Endothelial cell of umbilical vein (primary cell): ENCODE results near the gene CDC20. TPM values are rescaled to one million over a fixed set of nuclear protein-coding genes. Genes with fewer than 3 reads are reported as not detected.

Source experiments
- BruUV-seq: library from RNA; stranded (reverse); fragments of 400-500 nt; replicated peaks from 2 replicates; lab custom pipeline; 2021; lab: Mats Ljungman, UMichigan
- CTCF ChIA-PET: fragments of 300-600, 350-600 bp; sonication (Branson Sonifier 250); formaldehyde crosslinking; loops from one replicate; lab custom pipeline; 2021; ENCODE audit warnings: antibody characterized with exemption, inconsistent platforms; lab: Charles Lee
- POLR2A ChIA-PET: fragments of 300-600, 350-600 bp; sonication (Branson Sonifier 250); formaldehyde crosslinking; loops from one replicate; lab custom pipeline; 2021; ENCODE audit warnings: antibody characterized with exemption, inconsistent platforms; lab: Charles Lee
- DNase-seq: peaks from one replicate; pipeline ENCODE4 v3.0.0-alpha.2; 2011; ENCODE audit warnings: low read depth, low spot score
- FAIRE-seq: peaks from 2 replicates; lab custom pipeline; 2011; peaks lifted over from hg19 to GRCh38; lab: Jason Lieb, UNC
- H2AFZ ChIP-seq: 2 replicates; pipeline ENCODE4 v1.6.0; 2012; ENCODE audit warnings: low read depth, low read length, control low read depth, inconsistent platforms
- H3K27ac ChIP-seq: 2 replicates; pipeline ENCODE4 v1.5.1; 2011; ENCODE audit warnings: low read depth, mild to moderate bottlenecking, control low read depth, low read length, moderate library complexity; ENCODE audit not compliant: insufficient read depth
- H3K27me3 ChIP-seq, 2 experiments: 2 replicates each; pipeline versions ENCODE4 v1.6.0 to v1.6.1; 2011; ENCODE audit warnings: low read length in 2 of 2, mixed read lengths in 1 of 2; ENCODE audit not compliant: control insufficient read depth in 2 of 2, insufficient read depth in 2 of 2
- H3K36me3 ChIP-seq, 2 experiments: 2 replicates in 1 of 2; 3 replicates in 1 of 2; pipeline ENCODE4 v1.5.1; 2011; ENCODE audit warnings: low read length in 2 of 2, mild to moderate bottlenecking in 1 of 2, moderate library complexity in 1 of 2; ENCODE audit not compliant: control insufficient read depth in 2 of 2, insufficient read depth in 2 of 2; ENCODE audit errors: extremely low read depth in 1 of 2
- H3K4me1 ChIP-seq: 3 replicates; pipeline ENCODE4 v1.5.1; 2011; ENCODE audit warnings: mild to moderate bottlenecking, low read length; ENCODE audit not compliant: control insufficient read depth, insufficient read depth; ENCODE audit errors: extremely low read depth
- H3K4me2 ChIP-seq: 2 replicates; pipeline ENCODE4 v1.6.1; 2011; ENCODE audit warnings: low read length, control low read depth, mixed read lengths; ENCODE audit not compliant: insufficient read depth
- H3K4me3 ChIP-seq, 3 experiments: fragments of 200-600 bp in 1 of 3; sonication (generic), shearing (Covaris generic) in 1 of 3; replicated peaks in 1 of 3; 2 replicates each; pipeline ENCODE4 v1.5.1; 2011 to 2016; ENCODE audit warnings: control low read depth in 3 of 3, low read length in 3 of 3, mild to moderate bottlenecking in 2 of 3, inconsistent platforms in 1 of 3, low read depth in 1 of 3, moderate library complexity in 1 of 3; ENCODE audit not compliant: insufficient read depth in 1 of 3
- H3K79me2 ChIP-seq: 2 replicates; pipeline ENCODE4 v1.6.0; 2012; ENCODE audit warnings: low read length, inconsistent platforms; ENCODE audit not compliant: control insufficient read depth, insufficient read depth
- H3K9ac ChIP-seq: replicated peaks from 2 replicates; pipeline ENCODE3; 2011; ENCODE audit warnings: low read length, control low read depth; ENCODE audit not compliant: insufficient read depth; ENCODE audit errors: extremely low read depth
- H3K9me1 ChIP-seq: replicated peaks from 3 replicates; pipeline ENCODE4 v1.6.0; 2011; ENCODE audit warnings: mild to moderate bottlenecking, low read length; ENCODE audit not compliant: control insufficient read depth, insufficient read depth; ENCODE audit errors: extremely low read depth
- H3K9me3 ChIP-seq: replicated peaks from 2 replicates; pipeline ENCODE4 v1.5.1; 2012; ENCODE audit warnings: low read length, inconsistent platforms; ENCODE audit not compliant: control insufficient read depth, insufficient read depth
- H4K20me1 ChIP-seq: replicated peaks from 2 replicates; pipeline ENCODE3; 2011; ENCODE audit warnings: mild to moderate bottlenecking, low read length; ENCODE audit not compliant: control insufficient read depth, insufficient read depth; ENCODE audit errors: extremely low read depth
- EZH2 ChIP-seq: IDR thresholded peaks from 2 replicates; pipeline ENCODE4 v1.6.1; 2012; ENCODE audit warnings: borderline replicate concordance, low read depth, mild to moderate bottlenecking, moderate library complexity, low read length, inconsistent platforms; ENCODE audit not compliant: severe bottlenecking
- FOS ChIP-seq: IDR thresholded peaks from 2 replicates; pipeline ENCODE4 v1.6.1; 2011; ENCODE audit warnings: mild to moderate bottlenecking, low read length, moderate library complexity, borderline replicate concordance; ENCODE audit not compliant: insufficient read depth
- GATA2 ChIP-seq: IDR thresholded peaks from 2 replicates; pipeline ENCODE4 v1.7.0; 2011; ENCODE audit warnings: low read depth, mild to moderate bottlenecking, moderate library complexity, mixed read lengths, low read length; ENCODE audit not compliant: insufficient read length, insufficient read depth
- JUN ChIP-seq: IDR thresholded peaks from 2 replicates; pipeline ENCODE4 v1.6.1; 2011; ENCODE audit warnings: borderline replicate concordance, low read depth; ENCODE audit not compliant: insufficient read length, insufficient read depth
- MYC ChIP-seq: IDR thresholded peaks from one replicate; pipeline ENCODE4 v1.6.1; 2011; ENCODE audit warnings: mild to moderate bottlenecking, low read depth, low read length
- POLR2A ChIP-seq: IDR thresholded peaks from 2 replicates; pipeline ENCODE4 v1.6.1; 2012; ENCODE audit warnings: low read depth, mild to moderate bottlenecking, control low read depth, low read length
- POLR2AphosphoS5 ChIP-seq: IDR thresholded peaks from 2 replicates; pipeline ENCODE4 v1.6.1; 2012; ENCODE audit warnings: low read depth, mild to moderate bottlenecking, control low read depth, low read length, moderate library complexity; ENCODE audit not compliant: insufficient read depth
- dilution Hi-C: fragments of 300-500 bp; cut with MboI; formaldehyde crosslinking; loops from one replicate; pipeline ENCODE4 v1.15.0; 2019; ENCODE audit warnings: low sequenced_read_pairs; ENCODE audit not compliant: extremely low pct_ligation_motif_present
- intact Hi-C: fragments of 100-400 bp; cut with micrococcal nuclease; formaldehyde crosslinking; loops from one replicate; pipeline ENCODE4 v1.10.0; 2022
- polyA plus RNA-seq, 4 experiments: library from polyadenylated mRNA; depleted of rRNA in 3 of 4; stranded (reverse) in 3 of 4; unstranded in 1 of 4; fragments of >200 nt; gene quantifications; 2 replicates each; pipeline versions ENCODE4 v1.2.1 to v1.2.3, GENCODE V29; 2011 to 2012; ENCODE audit warnings: missing spikeins in 1 of 4
- total RNA-seq: library from RNA; stranded (reverse); gene quantifications from 2 replicates; pipeline ENCODE4 v1.2.3, GENCODE V29; 2021
- TF ChIP-seq, protein P1 (sequence below), 2 donors: IDR thresholded peaks; 1 replicate in 1 of 2; 2 replicates in 1 of 2; pipeline ENCODE4 v1.5.1; 2011; ENCODE audit warnings: low read length in 2 of 2, mild to moderate bottlenecking in 2 of 2, moderate library complexity in 2 of 2, control low read depth in 1 of 2, inconsistent platforms in 1 of 2, low read depth in 1 of 2; ENCODE audit not compliant: insufficient read depth in 1 of 2; ENCODE audit errors: extremely low read depth in 1 of 2
- TF ChIP-seq, protein P2 (sequence below): IDR thresholded peaks from 2 replicates; pipeline ENCODE4 v1.6.1; 2011; ENCODE audit not compliant: insufficient read depth, insufficient read length

The CDC20 gene
- total and polyA plus RNA-seq, 2 donors (not counting 3 experiments of a cell fraction or from before 2014, with no cell fraction given): 129 to 170 TPM

DNA sequence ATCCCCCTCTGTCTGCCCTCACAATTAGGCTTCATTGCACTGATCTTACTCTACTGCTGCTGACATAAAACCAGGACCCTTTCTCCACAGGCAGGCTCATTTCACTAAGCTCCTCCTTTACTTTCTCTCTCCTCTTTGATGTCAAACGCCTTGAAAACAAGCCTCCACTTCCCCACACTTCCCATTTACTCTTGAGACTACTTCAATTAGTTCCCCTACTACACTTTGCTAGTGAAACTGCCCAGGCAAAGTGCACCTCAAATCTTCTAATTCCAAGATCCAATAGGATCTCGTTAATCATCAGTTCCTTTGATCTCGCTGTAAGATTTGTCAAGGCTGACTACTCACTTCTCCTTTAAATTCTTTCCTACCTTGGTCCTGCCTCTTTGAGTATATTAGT is 5.9 kb upstream of the CDC20 start:
- no peak overlapping the region for H3K9ac ChIP-seq
- H3K9me3 ChIP-seq: no peaks in the 10 kb centered on the region
- no peak overlapping the region for H3K4me2 ChIP-seq
- no peak overlapping the region for H3K4me3 ChIP-seq
- TF ChIP-seq JUN (no peak), POLR2AphosphoS5 (no peak), GATA2 (no peak), POLR2A (no peak), MYC (no peak), EZH2 (no peak), FOS (no peak)
- TF ChIP-seq, protein P1, sequence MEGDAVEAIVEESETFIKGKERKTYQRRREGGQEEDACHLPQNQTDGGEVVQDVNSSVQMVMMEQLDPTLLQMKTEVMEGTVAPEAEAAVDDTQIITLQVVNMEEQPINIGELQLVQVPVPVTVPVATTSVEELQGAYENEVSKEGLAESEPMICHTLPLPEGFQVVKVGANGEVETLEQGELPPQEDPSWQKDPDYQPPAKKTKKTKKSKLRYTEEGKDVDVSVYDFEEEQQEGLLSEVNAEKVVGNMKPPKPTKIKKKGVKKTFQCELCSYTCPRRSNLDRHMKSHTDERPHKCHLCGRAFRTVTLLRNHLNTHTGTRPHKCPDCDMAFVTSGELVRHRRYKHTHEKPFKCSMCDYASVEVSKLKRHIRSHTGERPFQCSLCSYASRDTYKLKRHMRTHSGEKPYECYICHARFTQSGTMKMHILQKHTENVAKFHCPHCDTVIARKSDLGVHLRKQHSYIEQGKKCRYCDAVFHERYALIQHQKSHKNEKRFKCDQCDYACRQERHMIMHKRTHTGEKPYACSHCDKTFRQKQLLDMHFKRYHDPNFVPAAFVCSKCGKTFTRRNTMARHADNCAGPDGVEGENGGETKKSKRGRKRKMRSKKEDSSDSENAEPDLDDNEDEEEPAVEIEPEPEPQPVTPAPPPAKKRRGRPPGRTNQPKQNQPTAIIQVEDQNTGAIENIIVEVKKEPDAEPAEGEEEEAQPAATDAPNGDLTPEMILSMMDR (IDR thresholded peaks at IDR 0.05; ENCODE audit: extremely low read depth in 1 of 2, insufficient read depth in 1 of 2, low read depth in 1 of 2, low read length in 2 of 2): no peak
- TF ChIP-seq, protein P2, sequence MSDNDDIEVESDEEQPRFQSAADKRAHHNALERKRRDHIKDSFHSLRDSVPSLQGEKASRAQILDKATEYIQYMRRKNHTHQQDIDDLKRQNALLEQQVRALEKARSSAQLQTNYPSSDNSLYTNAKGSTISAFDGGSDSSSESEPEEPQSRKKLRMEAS: no peak
- no peaks in the 10 kb centered on the region for H3K79me2 ChIP-seq
- DNase-seq (no peak), FAIRE-seq (no peak)
- peaks cover 6% of the 10 kb centered on the region for H3K4me1 ChIP-seq
- POLR2A ChIA-PET: no interaction called here
- H3K36me3 ChIP-seq: no peaks in the 10 kb centered on the region
- CTCF ChIA-PET: no interaction called here
- no peak overlapping the region for H2AFZ ChIP-seq
- dilution Hi-C loops (no loop called here), intact Hi-C loops (no loop called here)
- H4K20me1 ChIP-seq: no peaks in the 10 kb centered on the region
- no peaks in the 10 kb centered on the region for H3K9me1 ChIP-seq
- BruUV-seq: no TSS peak
- H3K27ac ChIP-seq: no peak overlapping the region
- no peaks in the 10 kb centered on the region for H3K27me3 ChIP-seq
